Raji (cell line): ENCODE results near the gene BEAN1.

Experiments
- POLR2A ChIP-seq: IDR thresholded peaks from 2 replicates; pipeline ENCODE4 v1.6.1; 2011; ENCODE audit warnings: low read depth, low read length, control low read depth; ENCODE audit not compliant: insufficient read depth

The BEAN1 gene

DNA sequence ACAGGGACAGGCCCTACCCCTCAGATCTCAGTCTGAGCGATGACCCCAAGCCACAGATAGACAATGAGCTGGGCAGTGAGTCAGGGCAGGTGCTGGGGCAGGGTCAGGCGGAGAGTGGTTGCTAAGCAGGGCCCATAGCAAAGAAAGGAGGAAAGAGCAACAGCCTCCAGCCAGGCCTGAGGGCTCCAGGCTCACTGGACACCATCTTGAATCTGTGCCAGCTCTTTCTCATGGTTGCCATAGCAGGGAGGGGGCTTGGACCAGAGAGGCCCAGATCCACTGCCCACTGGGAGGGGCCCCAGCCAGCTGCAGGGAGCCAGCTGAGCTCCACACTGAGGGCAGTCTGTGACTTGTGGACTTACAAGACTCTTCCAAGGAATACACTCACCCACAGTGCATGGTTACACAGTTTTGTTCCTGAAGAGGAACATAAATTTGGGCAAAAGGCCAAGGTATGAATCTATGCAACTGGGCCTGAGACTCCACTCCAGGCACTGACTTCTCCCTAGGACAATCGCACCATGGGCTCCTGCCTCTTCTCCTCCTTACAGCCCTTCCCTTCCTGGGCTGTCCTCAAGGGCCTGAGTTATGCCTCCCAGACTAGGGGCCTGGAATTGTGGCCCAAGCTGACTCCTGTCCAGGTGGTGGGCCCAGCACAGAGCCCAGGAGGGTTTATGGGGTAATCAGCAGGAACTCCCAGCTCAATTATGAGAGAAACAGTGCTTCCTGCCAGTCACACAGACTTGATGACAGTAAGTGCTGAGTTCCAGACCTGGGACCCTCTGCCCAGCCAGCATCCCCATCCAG is 59.9 kb downstream of the BEAN1 start:
- no peak for TF ChIP-seq POLR2A

DNA sequence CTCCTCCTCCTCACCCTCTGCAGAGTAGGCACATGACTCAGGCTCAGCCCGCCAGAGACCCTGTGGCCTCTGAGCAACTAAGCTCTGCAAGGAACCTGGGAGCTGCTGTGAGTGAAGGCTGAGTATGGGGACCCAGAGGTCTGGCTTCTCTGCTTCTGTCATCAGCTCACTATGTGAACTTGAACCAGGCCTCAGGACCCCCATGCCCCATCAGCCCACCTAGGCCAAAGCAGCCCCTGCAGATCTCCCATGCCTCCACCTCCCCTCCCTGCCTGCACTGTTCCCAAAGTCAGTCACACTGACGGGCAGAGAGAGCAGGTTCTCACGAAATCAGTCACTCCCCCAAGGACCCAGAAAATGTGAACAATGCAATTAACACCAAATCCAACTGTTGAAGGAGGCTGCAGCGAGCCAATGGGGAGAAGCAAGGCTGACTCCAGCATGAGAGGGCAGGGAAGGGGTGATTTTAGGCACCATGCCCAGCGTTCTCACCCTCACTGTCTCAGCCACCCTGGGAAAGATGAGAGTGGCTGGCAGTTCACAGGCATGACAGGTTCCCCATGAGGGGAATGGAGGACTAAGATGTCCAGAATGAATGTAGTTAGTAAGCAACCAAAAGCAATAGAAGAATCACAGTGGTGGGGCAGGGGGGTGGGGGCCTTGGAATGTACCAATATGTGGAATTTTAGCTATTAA is 60.6 kb downstream of the BEAN1 start:
- no peak for TF ChIP-seq POLR2A

DNA sequence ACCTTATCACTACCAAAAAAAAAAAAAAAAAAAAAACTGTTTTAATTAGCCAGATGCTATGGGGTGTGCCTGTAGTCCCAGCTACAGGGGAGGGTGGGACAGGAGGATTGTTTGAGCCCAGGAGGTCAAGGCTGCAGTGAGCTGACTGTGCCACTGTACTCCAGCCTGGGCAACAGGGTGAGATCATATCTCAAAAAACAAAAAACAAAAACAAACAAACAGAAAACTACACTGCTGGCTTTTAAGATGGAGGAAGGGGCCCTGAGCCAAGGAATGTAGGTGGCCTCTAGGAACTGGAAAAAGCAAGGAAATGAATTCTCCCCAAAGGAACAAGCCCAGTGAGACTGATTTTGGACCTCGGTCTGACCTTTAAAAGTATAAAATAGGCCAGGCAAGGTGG is 61.4 kb downstream of the BEAN1 start:
- TF ChIP-seq POLR2A = no peak

DNA sequence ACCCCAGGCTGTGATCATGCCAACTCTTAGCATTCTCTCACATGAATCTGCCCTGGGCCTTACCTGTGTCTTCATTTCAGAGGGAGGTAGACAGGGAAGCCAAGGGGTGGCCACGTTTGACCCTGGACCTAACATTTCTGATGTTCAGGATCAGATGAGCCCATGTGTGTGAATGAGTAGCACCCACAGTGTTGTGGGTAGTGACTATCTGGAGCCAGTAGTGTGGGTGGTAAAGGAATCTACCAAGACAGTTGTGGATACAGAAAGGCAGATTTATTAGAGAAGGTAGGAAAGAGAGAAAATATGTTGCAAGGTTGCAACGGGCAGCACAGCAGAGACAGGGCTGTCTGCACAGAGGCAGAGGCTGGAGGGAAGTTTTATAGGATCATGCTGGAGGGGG is 62.3 kb downstream of the BEAN1 start:
- no peak for TF ChIP-seq POLR2A

GRCh38 chr16:66489818-66490217 is 62.7 kb downstream of the BEAN1 start:
- TF ChIP-seq POLR2A = no peak

DNA sequence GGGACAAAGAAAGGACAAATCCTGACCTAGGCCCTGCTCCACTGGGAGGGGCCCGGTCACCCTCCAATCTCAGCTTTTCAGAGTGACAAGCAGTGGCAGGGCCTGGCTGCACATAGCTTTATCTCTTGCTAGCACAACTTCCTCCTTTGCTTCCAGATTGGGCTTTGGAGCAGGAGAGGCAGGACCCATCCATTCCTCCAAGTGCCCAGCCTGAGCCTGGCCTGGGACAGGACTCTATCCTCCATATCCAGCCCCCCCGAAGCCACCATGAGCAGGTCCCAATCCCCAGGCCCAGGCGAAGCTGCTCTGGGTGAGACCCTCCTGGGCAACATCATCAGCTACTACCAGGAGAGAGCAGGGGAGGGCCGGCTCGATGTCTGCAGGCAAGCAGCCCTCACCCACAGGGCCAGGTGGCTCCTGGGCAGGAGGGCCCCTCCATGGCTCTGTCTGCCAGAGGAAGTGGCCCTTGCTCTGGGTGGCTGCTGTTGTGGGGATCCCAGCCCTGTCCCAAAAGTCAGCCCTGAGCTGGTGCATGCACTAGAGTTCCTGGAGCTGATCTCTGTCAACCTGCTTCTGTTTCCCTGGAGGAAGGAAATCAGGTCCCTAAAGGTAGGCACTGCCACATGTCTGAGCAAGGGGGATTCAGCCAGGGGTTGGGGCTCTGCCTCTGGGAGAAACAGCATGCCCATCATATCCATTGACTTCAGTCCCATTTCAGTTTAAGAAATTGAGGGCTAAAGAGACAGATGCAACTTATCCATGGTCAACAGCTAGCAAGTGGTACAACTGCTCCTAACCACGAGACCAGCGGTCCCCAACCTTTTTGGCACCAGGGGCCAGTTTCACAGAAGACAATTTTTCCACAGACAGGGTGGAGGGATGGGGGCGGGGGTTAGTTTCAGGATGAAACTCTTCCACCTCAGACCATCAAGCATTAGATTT is 64.0 kb downstream of the BEAN1 start:
- TF ChIP-seq POLR2A = no peak

DNA sequence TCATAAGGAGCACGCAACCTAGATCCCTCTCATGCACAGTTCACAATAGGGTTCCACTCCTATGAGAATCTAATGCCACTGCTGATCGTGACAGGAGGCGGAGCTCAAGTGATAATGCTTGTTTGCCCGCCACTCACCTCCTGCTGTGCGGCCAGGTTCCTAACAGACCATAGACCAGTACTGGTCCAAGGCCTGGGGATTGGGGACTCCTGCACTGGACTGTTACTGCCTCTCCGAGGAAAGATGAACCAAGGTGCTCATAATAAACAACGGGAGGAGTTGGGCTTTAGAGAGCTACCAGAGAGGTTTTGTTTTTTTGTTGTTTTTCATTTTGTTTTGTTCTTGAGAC is 64.6 kb downstream of the BEAN1 start:
- no peak for TF ChIP-seq POLR2A

DNA sequence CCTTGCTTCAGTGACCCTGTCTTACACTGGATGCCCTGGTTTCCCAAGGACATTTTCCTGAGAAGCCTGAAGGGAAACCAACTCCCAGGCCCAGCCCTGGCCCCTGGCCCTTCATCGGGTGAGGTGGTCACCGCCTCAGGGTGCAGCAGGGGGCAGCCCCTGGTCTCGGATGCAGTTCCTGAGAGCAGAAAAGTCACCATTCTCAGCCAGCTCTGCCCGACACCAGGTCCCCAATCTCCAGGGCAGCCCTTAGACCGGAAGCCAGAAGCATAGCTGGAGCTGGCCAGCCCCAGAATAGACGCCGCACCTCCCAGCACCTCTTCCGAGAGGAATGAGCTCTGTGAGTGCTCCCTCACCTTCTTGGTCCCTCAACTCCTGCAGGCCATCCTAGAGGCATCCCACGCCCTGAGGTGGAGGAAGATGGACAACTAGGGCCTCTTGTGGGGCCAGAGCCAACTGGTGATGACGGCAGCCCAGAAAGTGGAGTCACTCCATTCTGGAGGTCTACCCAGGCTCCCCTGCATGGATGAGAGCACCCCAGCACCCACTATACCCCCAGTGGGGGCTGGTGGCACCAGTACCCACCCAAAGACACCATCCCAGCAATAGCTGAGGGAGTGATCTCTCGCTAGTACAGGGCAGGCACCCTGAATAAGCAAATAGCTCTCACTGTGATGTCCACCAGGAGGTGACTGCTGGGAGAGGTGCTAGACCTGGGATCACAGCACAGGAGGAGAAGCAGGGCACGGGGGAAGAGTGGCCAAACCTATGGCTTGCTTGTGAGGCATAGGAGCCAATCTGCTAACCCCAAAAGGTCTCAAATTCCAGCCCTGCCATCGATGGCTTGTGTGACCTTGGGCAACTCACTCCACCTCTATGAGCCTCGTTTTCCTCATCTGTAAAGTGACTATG is 66.7 kb downstream of the BEAN1 start:
- TF ChIP-seq POLR2A = no peak

DNA sequence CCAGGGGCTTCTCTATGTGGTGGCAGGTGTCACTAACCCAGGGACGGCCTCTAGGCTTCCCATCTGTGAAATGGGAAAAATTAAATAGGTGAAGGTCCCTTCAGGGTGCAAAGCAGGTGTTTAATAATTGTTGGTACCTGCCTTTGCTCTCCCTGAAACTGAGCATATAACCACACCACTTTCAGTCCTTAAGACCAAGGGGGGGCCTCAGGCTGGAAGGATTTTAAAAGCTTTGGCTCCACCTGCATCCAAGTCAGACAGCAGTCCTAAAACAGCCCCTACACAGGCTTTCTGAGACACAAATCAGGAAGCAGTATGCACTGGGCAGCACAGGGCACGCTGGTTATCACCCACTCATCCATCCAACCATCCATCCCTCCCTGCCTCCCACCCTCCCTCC is 67.8 kb downstream of the BEAN1 start:
- TF ChIP-seq POLR2A = no peak

DNA sequence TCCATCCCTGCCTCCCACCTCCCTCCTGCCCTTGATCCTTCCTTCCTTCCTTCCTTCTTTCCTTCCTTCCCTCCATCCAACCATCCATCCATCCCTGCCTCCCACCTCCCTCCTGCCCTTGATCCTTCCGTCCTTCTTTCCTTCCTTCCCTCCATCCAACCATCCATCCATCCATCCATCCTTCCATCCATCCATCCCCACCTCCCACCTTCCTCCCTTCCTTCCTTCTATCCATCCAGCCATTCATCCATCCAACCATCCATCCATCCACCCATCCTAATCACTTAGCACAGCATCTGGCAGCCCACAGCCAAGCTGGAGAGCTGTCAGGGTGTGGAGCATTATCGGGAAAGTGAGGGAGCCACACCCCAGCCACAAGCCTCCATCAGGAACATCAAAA is 68.3 kb downstream of the BEAN1 start:
- TF ChIP-seq POLR2A = no peak

- TF ChIP-seq POLR2A = no peak
These were observed 75.2 kb downstream of the BEAN1 start for GRCh38 chr16:66502020-66502913.

- TF ChIP-seq POLR2A = no peak
These were observed 75.9 kb downstream of the BEAN1 start for GRCh38 chr16:66503030-66503429.

DNA sequence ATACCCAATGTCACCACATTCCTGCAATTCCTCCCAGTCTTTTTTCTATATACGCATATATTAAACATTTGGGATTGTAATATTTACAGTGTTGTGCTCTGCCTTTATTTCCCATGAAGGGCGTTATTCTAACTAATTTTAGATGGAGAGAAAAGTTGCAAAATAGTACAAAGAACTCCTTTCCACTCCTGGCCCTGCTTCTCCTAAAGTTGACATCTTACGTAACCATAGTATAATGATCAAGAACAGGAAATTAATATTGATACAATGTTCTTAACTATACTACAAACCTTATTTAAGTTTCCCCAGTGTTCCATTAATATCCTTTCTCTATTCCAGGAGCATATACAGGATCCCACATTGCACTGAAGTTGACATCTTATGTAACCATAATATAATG is 76.5 kb downstream of the BEAN1 start:
- no peak for TF ChIP-seq POLR2A

GRCh38 chr16:66507731-66508239 is 80.7 kb downstream of the BEAN1 start:
- TF ChIP-seq POLR2A = no peak
